ENCODE data around the gene SLC22A15. TPM values are rescaled to one million over a fixed set of nuclear protein-coding genes. Genes with fewer than 3 reads are reported as not detected.

Gene SLC22A15
- total RNA-seq, 2 donors from 2014 or later, result 7.3 to 11.9 TPM

GRCh38 chr1:116003823-116004222 lies 27.5 kb downstream of the SLC22A15 start:
- Histone ChIP-seq H3K27me3 (replicated peaks; ENCODE audit: insufficient read depth) (no peaks in the 10 kb centered on the region), H3K36me3 (no peaks in the 10 kb centered on the region), H3K27ac (no peak overlapping the region), H3K9me3 (peaks cover 7% of the 10 kb centered on the region), H3K4me1 (ENCODE audit: control insufficient read depth in 1 of 2, low read depth in 2 of 2) (peaks cover 12 to 17% of the 10 kb centered on the region in 2 donors), H3K4me3 (no peak overlapping the region)
- no peak for ATAC-seq (ENCODE audit: insufficient number of reproducible peaks, low FRiP score, low read depth)
- DNase-seq (ENCODE audit: low spot score), result no peak
- TF ChIP-seq CTCF (IDR thresholded peaks at IDR 0.05), result no peak

- TF ChIP-seq CTCF (IDR thresholded peaks at IDR 0.05), result no peak
Observed at GRCh38 chr1:116006486-116006964, 30.2 kb downstream of the SLC22A15 start.

GRCh38 chr1:116008656-116009390 lies 32.5 kb downstream of the SLC22A15 start:
- no peak for ATAC-seq (ENCODE audit: insufficient number of reproducible peaks, low FRiP score, low read depth)
- no peaks in the 10 kb centered on the region for H3K9me3 ChIP-seq

More at GRCh38 chr1:116006486-116006964, 30.2 kb downstream of the SLC22A15 start:
- no peak overlapping the region for H3K4me3 ChIP-seq
- no peak overlapping the region for H3K27ac ChIP-seq
- ATAC-seq (ENCODE audit: insufficient number of reproducible peaks, low FRiP score, low read depth) (no peak), DNase-seq (ENCODE audit: low spot score) (no peak)
- H3K9me3 ChIP-seq, result no peaks in the 10 kb centered on the region
- peaks cover 12 to 16% of the 10 kb centered on the region in 2 donors for H3K4me1 ChIP-seq (ENCODE audit: control insufficient read depth in 1 of 2, low read depth in 2 of 2)
- no peaks in the 10 kb centered on the region for H3K36me3 ChIP-seq
- H3K27me3 ChIP-seq (replicated peaks; ENCODE audit: insufficient read depth), result no peaks in the 10 kb centered on the region

GRCh38 chr1:116012716-116013115 lies 36.4 kb downstream of the SLC22A15 start:
- H3K36me3 ChIP-seq, result no peaks in the 10 kb centered on the region
- TF ChIP-seq CTCF (IDR thresholded peaks at IDR 0.05), result no peak
- DNase-seq (ENCODE audit: low spot score), result no peak
- ATAC-seq (ENCODE audit: insufficient number of reproducible peaks, low FRiP score, low read depth), result no peak
- no peak overlapping the region for H3K27ac ChIP-seq
- no peaks in the 10 kb centered on the region for H3K9me3 ChIP-seq
- no peak overlapping the region for H3K4me3 ChIP-seq
- H3K27me3 ChIP-seq (replicated peaks; ENCODE audit: insufficient read depth), result no peaks in the 10 kb centered on the region
- no peaks in the 10 kb centered on the region for H3K4me1 ChIP-seq (ENCODE audit: control insufficient read depth in 1 of 2, low read depth in 2 of 2)

More at GRCh38 chr1:116008656-116009390, 32.5 kb downstream of the SLC22A15 start:
- DNase-seq (ENCODE audit: low spot score), result no peak
- no peaks in the 10 kb centered on the region for H3K36me3 ChIP-seq
- H3K4me1 ChIP-seq (ENCODE audit: control insufficient read depth in 1 of 2, low read depth in 2 of 2), result no peaks in the 10 kb centered on the region
- H3K27me3 ChIP-seq (replicated peaks; ENCODE audit: insufficient read depth), result no peaks in the 10 kb centered on the region
- H3K27ac ChIP-seq, result no peak overlapping the region
- H3K4me3 ChIP-seq, result no peak overlapping the region
- no peak for TF ChIP-seq CTCF (IDR thresholded peaks at IDR 0.05)

GRCh38 chr1:116015679-116016078 lies 39.4 kb downstream of the SLC22A15 start:
- Histone ChIP-seq H3K27ac (no peak overlapping the region), H3K4me1 (ENCODE audit: control insufficient read depth in 1 of 2, low read depth in 2 of 2) (no peaks in the 10 kb centered on the region), H3K36me3 (no peaks in the 10 kb centered on the region), H3K27me3 (replicated peaks; ENCODE audit: insufficient read depth) (no peaks in the 10 kb centered on the region), H3K4me3 (no peak overlapping the region), H3K9me3 (no peaks in the 10 kb centered on the region)
- DNase-seq (ENCODE audit: low spot score), result no peak
- no peak for TF ChIP-seq CTCF (IDR thresholded peaks at IDR 0.05)
- no peak for ATAC-seq (ENCODE audit: insufficient number of reproducible peaks, low FRiP score, low read depth)
